AG09309 (cell line): ENCODE results near the gene MAP2K5.

Source experiments
- DNase-seq: peaks from one replicate; pipeline ENCODE4 v3.0.0-alpha.2; 2010; ENCODE audit warnings: low read depth
- H3K4me3 ChIP-seq: 2 replicates; pipeline ENCODE4 v1.5.1; 2011; ENCODE audit warnings: mild to moderate bottlenecking, low read depth, low read length, moderate library complexity; ENCODE audit not compliant: control insufficient read depth
- TF ChIP-seq, protein P1 (sequence below): IDR thresholded peaks from 2 replicates; pipeline ENCODE4 v1.5.1; 2011; ENCODE audit warnings: mild to moderate bottlenecking, low read depth, low read length, inconsistent platforms; ENCODE audit not compliant: insufficient read depth, control insufficient read depth; ENCODE audit errors: missing control alignments

Gene MAP2K5

DNA sequence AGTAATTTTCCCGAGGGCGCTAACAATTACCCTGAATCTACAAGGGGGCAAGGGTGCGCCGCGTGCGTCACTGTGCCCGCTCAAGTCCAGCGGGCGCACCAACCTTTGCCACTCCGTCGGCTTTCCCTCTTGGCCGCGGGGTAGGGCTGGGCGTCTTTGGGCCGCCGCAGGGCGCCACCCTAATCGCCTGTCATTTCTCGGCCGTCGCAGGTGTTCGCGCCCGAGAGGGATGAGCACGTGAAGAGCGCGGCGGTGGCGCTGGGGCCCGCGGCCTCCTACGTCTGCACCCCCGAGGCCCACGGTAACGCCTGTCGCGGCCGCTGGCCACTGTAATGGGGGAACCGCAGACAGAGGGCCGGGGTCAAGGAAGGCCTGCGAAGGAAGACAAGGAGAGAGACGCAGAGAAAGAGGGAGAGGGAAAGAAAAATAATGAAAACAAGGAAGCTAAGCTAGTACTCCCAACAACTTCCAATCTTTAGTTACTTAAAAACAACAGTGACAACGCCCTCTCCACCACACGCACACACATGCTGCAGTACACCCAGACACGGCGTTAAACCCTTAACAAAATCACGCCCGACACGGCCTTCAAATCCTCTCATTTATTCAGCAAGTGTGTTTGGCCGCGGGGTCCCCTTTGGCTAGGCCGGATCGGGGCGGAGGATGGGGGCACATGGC, 286.6 kb downstream of the MAP2K5 start:
- no peak overlapping the region for H3K4me3 ChIP-seq
- TF ChIP-seq, protein P1, sequence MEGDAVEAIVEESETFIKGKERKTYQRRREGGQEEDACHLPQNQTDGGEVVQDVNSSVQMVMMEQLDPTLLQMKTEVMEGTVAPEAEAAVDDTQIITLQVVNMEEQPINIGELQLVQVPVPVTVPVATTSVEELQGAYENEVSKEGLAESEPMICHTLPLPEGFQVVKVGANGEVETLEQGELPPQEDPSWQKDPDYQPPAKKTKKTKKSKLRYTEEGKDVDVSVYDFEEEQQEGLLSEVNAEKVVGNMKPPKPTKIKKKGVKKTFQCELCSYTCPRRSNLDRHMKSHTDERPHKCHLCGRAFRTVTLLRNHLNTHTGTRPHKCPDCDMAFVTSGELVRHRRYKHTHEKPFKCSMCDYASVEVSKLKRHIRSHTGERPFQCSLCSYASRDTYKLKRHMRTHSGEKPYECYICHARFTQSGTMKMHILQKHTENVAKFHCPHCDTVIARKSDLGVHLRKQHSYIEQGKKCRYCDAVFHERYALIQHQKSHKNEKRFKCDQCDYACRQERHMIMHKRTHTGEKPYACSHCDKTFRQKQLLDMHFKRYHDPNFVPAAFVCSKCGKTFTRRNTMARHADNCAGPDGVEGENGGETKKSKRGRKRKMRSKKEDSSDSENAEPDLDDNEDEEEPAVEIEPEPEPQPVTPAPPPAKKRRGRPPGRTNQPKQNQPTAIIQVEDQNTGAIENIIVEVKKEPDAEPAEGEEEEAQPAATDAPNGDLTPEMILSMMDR: no peak
- DNase-seq: no peak

DNA sequence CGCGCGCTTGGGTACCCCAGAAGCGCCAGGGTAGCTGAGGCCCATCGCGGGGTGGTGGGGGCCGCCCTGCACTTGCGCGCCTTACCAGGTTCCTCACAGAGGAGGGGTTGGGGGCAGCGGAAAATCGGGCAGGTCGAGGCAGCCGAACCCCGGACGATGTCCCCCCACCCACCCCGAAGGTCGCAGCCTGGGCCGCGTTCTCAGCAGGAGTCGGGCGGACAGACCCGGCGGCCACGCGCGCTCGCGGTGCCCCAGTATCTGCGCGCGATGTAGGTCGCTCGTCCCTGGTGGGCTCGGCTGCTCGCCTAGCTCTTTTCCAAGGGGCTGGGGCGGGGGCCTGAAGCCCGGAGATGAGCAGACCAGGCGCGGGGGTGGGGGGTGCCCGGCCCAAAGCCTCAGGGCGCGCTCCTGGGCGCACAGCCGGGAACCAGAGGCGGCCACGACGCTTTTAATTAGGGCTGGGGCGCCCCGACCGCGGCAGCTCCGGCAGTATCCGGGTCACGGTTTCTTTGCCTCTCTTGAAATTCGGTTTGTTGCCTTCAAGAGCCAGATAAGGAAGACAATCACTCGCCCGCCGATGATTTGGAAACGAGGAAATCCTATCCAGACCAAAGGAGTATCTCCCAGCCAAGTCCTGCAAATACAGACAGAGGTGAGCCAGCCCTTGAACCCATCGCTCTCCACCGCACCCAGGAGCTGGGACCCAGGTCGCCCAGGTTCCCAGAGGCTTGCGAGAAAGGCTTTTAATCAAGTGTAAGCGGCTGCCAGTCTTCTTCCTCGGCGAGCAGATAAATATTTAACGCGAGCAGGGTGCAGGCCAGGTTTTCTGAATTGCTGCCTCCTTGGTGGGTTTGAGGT, 287.4 kb downstream of the MAP2K5 start:
- no peak for DNase-seq
- TF ChIP-seq, protein P1: no peak
- no peak overlapping the region for H3K4me3 ChIP-seq

DNA sequence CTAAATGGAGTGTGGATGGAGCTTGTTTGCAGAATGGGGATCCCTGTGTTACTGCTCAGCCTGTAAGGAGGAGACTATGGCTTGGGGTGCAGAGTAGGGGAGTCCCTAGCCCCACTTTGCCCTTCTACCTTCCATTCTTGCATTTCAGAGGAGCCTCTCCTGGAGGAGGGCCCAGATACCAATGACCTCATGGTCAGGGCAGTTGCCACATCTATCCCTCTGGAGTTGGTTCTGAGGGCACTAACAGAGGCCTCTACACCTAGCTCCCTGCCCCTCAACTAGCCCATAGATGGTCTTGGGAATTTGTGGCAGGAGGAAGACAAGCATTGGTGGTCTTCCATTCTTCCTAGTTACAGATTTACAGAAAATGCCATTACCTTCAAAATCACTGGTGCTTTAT, 288.9 kb downstream of the MAP2K5 start:
- no peak overlapping the region for H3K4me3 ChIP-seq
- TF ChIP-seq, protein P1: no peak
- DNase-seq: no peak

DNA sequence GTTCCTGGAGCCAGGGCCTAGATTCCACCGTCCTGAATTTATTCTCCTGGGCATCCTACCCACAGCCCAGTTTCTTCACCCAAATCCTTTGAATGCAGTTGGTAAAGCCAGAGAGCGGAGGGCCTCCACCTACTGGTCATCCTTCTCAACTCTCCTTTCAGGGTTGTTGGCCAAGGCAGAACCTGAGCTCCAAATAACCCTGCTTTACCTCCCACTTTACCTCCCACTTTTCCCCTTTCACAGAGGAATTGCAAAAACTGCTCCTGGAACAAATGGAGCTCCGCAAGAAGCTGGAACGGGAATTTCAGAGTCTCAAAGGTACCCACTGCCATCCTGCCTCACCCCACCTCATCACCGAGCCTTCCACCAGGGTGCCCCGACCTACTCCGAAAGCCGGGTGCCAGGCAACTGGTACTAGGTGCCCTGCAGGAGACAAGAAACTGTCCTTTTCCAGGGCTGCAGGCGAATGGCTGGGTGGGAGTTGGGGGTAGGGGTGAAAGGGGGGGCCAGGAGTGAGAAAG, 289.6 kb downstream of the MAP2K5 start:
- no peak overlapping the region for H3K4me3 ChIP-seq
- TF ChIP-seq, protein P1: peak; percentile 49
- DNase-seq: no peak

DNA sequence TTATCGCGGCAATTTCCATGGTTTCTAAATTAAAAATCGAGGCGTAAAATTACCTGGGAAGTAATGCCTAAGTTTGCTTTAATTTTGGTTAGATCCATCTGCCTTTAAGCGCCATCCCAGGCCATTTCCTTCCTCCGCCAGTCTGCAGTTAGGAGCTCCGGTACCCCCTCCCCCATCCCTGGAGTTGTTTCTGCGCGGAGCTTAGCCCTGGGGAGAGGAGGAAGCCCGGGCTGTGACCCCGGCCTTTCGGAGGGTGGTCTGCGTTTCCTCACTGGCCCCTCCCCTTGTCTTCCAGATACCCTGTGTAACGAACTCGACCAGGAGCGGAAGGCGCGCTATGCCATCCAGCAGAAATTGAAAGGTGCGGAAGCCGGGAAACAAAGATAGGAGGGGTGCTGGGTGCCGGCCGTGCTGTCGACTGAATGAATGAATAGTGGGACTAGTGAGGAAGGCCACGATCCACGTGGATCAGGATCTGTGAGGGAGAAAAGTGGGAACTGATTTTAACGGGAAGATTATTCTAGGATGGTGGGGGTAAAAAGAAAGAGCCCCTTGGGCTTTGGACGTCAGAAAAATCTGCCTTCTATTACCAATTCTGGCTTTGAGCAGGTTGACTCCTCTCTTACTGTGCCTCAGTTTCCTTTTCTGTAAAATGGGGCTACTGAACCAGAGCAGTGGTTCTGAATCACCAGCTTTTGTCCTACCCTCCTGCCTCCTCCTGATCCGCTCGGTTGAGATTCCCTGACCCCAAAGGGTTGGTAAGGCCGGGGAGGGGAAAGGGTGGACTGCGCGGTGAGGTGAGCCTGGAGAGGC, 290.6 kb downstream of the MAP2K5 start:
- no peak for DNase-seq
- peak overlapping the region; percentile 29; the same call in 1 of the 2 replicates for H3K4me3 ChIP-seq
- TF ChIP-seq, protein P1: no peak
